Stimulated activated CD4-positive, alpha-beta T cell treated with anti-CD3 and anti-CD28 coated beads, Interleukin-12 subunit alpha, Interleukin-12 subunit beta, amount 100 ng/mL, for 48 hours (primary cell): ENCODE data around the gene SUGP1.

Experiments used
- DNase-seq, 3 donors: peaks; one replicate each; pipeline ENCODE4 v3.0.0-alpha.2; 2020; ENCODE audit warnings: low read depth in 2 of 3, low spot score in 1 of 3

SUGP1 gene

DNA sequence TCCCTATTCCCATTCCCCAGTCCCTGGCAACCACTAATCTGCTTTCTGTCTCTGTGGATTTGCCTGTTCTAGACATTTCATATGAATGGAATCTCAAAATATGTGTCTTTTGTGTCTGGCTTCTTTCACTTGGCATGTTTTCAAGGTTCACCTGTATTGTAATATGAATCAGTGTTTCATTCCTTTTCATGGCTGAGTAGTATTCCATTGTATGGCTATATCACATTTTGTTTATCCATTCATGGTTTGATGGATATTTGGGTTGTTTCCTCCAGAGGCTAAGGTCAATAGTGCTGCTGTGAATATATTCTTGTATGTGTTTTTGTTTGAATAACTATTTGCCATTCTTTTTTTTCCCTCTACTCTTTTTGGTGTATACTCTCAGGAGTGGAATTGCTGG is 84.1 kb downstream of the SUGP1 start:
- no peak for DNase-seq

DNA sequence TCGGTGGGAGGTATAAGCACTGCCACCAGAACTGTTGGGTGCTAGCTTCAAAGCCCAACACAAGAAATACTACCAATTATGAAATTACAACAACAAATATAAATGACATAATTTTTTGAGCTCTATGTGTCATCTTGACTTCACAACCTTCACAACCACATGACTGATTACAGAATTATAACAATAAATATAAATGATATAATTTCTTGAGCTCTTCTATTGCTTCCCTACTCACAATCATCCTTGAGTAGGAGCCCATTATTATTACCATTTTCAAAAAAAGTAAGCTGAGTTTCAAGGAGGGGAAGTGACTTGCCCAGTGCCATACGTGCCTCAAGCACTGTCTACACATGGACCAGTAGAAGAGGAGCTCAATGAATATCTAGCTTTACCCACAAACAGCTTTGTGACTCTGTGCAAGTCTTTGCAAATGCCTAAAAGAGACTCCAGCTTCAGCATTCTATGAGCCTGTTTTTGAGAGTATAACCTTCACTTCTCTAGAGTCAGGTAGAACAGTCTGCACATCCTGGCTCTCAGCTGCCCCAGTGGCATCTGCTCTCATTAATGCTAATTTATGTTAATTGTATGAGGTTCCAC is 86.0 kb downstream of the SUGP1 start:
- DNase-seq: no peak

DNA sequence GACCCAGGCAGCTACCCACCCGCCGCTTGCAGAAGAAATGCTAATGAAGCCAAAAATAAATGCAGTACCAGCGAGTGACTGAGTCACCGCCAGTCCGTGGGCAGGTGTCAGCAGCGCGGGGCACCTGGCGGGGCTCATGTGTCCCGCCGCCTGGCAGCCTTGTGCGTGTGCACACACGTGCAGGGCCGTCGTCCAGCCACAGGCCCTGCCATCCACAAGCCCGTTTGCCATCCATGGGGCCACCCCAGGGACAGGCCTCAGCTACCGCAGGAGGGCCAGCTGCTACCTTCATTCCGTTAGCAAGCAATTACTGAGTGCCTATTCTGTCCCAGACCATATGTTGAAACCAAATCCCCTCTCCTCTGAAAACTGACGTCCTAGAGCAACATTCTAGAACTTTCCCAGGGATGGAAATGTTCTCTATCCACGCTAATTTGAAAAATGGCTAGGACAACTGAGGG is 88.0 kb downstream of the SUGP1 start:
- no peak for DNase-seq

DNA sequence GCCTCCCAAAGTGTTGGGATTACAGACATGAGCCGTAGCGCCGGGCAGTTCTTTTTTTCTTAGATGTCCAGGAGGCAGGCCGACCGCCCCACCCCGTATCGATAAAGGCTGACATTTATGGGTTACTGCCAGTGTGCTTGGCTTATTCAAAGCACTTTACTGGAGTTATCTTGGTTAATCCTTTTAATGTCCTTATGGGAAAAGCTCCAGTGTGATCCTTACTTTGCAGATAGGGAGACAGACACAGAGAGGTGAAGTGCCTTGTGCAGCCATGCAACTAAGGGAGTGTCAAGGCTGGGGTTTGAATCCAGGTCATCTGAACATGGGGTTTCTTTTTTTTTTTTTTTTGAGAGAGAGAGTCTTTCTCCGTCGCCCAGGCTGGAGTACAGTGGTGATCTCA is 89.3 kb downstream of the SUGP1 start:
- DNase-seq: no peak

DNA sequence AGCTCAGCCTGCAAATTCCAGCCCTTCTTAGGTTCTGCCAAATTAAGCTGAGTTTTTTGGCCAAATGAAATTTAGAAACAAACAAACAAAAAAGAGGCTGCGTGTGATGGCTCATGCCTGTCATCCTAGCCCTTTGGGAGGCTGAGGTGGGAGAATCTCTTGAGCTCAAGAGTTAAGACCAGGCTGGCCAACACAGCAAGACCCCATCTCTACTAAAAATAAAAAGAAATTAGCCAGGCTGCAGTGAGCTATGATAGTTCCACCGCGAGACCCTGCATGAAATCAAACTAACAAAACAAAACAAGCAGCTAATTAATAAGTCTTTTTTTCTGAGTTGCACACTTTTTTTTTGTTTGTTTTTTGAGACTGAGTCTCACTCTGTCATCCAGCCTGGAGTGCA is 90.6 kb downstream of the SUGP1 start:
- DNase-seq: no peak

- no peak for DNase-seq
Measured at GRCh38 chr19:19227217-19227616, 93.1 kb downstream of the SUGP1 start.

DNA sequence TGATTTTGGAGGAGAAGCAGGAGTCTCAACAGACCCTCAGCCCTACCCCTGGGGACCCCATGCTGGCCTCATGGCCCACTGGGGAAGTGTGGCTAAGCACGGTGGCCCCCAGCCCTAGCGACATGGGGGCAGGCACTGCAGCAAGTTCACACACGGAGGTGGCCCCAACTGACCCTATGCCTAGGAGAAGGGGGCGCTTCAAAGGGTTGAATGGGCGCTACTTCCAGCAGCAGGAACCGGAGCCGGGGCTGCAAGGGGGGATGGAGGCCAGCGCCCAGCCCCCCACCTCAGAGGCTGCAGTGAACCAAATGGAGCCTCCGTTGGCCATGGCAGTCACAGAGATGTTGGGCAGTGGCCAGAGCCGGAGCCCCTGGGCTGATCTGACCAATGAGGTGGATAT is 93.6 kb downstream of the SUGP1 start:
- DNase-seq: no peak

GRCh38 chr19:19226204-19226603 is 94.1 kb downstream of the SUGP1 start:
- no peak for DNase-seq
